ENCODE results near the gene MRPL39. TPM values are rescaled to one million over a fixed set of nuclear protein-coding genes. Genes with fewer than 3 reads are reported as not detected.

The MRPL39 gene
- total and polyA plus RNA-seq, 3 donors from 2014 or later, result 35.5 to 66.7 (median 48.8) TPM

- TF ChIP-seq CTCF (IDR thresholded peaks at IDR 0.05) (no peak), POLR2A (IDR thresholded peaks at IDR 0.05) (no peak)
- H3K36me3 ChIP-seq (ENCODE audit: low read depth, missing control alignments), result no peaks in the 10 kb centered on the region
- H3K27ac ChIP-seq, result no peak overlapping the region
- no peaks in the 10 kb centered on the region for H3K9me3 ChIP-seq
- 61 to 63% methylated on average over 3 of the region's 3 CpGs for WGBS, 2 donors
- peak; percentile 66 for DNase-seq
- no peaks in the 10 kb centered on the region for H3K27me3 ChIP-seq
- H3K4me3 ChIP-seq, result no peak overlapping the region
- intact Hi-C loops (cut with DNase I; ENCODE audit: low total_unique reads), result no loop called here
- H3K4me1 ChIP-seq, result no peaks in the 10 kb centered on the region
Observed at GRCh38 chr21:25615880-25616279, 8.6 kb upstream of the MRPL39 start.

GRCh38 chr21:25614441-25614840 is 7.2 kb upstream of the MRPL39 start:
- no peak for DNase-seq
- Histone ChIP-seq H3K4me1 (no peaks in the 10 kb centered on the region), H3K27ac (no peak overlapping the region), H3K36me3 (ENCODE audit: low read depth, missing control alignments) (no peaks in the 10 kb centered on the region), H3K4me3 (no peak overlapping the region), H3K27me3 (no peaks in the 10 kb centered on the region), H3K9me3 (no peaks in the 10 kb centered on the region)
- TF ChIP-seq POLR2A (IDR thresholded peaks at IDR 0.05) (no peak), CTCF (IDR thresholded peaks at IDR 0.05) (no peak)
- intact Hi-C loops (cut with DNase I; ENCODE audit: low total_unique reads), result no loop called here
- WGBS, 2 donors, result 88 to 97% methylated on average over 1 of the region's 1 CpG

- H3K27ac ChIP-seq, result peak overlapping the region; percentile 88 to 90
- peaks cover 17% of the 10 kb centered on the region for H3K4me1 ChIP-seq
- intact Hi-C loops (cut with DNase I; ENCODE audit: low total_unique reads), result loop anchor here (10.0 kb wide), 1 partner anchor 97 kb away; no protein-coding TSS in a partner anchor
- TF ChIP-seq POLR2A (IDR thresholded peaks at IDR 0.05) (no peak), CTCF (IDR thresholded peaks at IDR 0.05) (peak; percentile 92 to 95 (median 94))
- peak; percentile 88 for DNase-seq
- no peaks in the 10 kb centered on the region for H3K27me3 ChIP-seq
- 3 to 6% methylated on average over 18 of the region's 18 CpGs for WGBS, 2 donors
- no peaks in the 10 kb centered on the region for H3K36me3 ChIP-seq (ENCODE audit: low read depth, missing control alignments)
- H3K4me3 ChIP-seq, result peak overlapping the region; percentile 98
- no peaks in the 10 kb centered on the region for H3K9me3 ChIP-seq
Observed at GRCh38 chr21:25608044-25608737, 910 bp upstream of the MRPL39 start.

- Histone ChIP-seq H3K27me3 (no peaks in the 10 kb centered on the region), H3K9me3 (no peaks in the 10 kb centered on the region), H3K4me1 (no peaks in the 10 kb centered on the region), H3K4me3 (no peak overlapping the region), H3K36me3 (ENCODE audit: low read depth, missing control alignments) (no peaks in the 10 kb centered on the region), H3K27ac (no peak overlapping the region)
- intact Hi-C loops (cut with DNase I; ENCODE audit: low total_unique reads), result no loop called here
- 95 to 100% methylated on average over 1 of the region's 1 CpG for WGBS, 2 donors
- TF ChIP-seq POLR2A (IDR thresholded peaks at IDR 0.05) (no peak), CTCF (IDR thresholded peaks at IDR 0.05) (no peak)
- DNase-seq, result no peak
Observed at GRCh38 chr21:25589887-25590286, 17.4 kb downstream of the MRPL39 start.

- intact Hi-C loops (cut with DNase I; ENCODE audit: low total_unique reads), result no loop called here
- H3K27me3 ChIP-seq, result no peaks in the 10 kb centered on the region
- H3K4me1 ChIP-seq, result no peaks in the 10 kb centered on the region
- no peak for TF ChIP-seq POLR2A (IDR thresholded peaks at IDR 0.05)
- TF ChIP-seq CTCF (IDR thresholded peaks at IDR 0.05), result no peak
- H3K27ac ChIP-seq, result no peak overlapping the region
- 85 to 91% methylated on average over 2 of the region's 2 CpGs for WGBS, 2 donors
- H3K4me3 ChIP-seq, result no peak overlapping the region
- no peaks in the 10 kb centered on the region for H3K9me3 ChIP-seq
- DNase-seq, result no peak
- H3K36me3 ChIP-seq (ENCODE audit: low read depth, missing control alignments), result no peaks in the 10 kb centered on the region
Observed at GRCh38 chr21:25586791-25587190, 20.5 kb downstream of the MRPL39 start.
